Activated CD8-positive, alpha-beta memory T cell treated with anti-CD3 and anti-CD28 coated beads, Interleukin-2, amount 50 U/mL, for 48 hours (primary cell): Measurements from ENCODE around the gene MEGF6.

Source experiments
- DNase-seq: peaks from one replicate; pipeline ENCODE4 v3.0.0-alpha.2; 2020

MEGF6 gene

DNA sequence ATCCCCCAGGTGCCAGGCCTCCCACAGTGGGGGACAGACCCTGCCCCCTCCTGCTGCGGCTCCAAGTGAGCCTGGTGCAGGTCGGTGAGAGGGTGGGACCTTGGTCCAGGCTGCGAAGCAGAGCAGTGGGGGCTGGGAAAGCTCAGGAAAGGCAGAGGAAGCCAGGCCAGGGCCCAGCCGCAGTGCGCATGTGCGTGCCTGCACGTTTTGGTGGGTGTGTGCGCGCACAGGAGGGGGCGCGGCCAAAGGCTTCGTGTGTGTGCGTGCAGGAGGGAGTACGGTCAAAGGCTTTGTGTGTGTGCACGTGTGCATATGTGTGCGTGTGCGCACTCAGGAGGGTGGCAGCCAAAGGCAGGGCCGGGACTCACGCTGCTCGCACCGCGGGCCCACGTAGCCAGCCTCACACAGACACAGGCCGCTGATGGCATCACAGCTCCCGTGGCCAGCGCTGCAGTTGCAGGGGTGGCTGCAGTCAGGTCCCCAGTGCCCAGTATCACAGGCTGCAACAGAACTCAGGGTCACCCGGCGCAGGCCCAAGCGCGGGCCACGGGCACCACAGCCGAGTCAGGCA is 111.0 kb downstream of the MEGF6 start:
- DNase-seq = no peak

GRCh38 chr1:3499611-3500010 is 111.7 kb downstream of the MEGF6 start:
- no peak for DNase-seq

- no peak for DNase-seq
Observed at GRCh38 chr1:3498986-3499385, 112.3 kb downstream of the MEGF6 start.

DNA sequence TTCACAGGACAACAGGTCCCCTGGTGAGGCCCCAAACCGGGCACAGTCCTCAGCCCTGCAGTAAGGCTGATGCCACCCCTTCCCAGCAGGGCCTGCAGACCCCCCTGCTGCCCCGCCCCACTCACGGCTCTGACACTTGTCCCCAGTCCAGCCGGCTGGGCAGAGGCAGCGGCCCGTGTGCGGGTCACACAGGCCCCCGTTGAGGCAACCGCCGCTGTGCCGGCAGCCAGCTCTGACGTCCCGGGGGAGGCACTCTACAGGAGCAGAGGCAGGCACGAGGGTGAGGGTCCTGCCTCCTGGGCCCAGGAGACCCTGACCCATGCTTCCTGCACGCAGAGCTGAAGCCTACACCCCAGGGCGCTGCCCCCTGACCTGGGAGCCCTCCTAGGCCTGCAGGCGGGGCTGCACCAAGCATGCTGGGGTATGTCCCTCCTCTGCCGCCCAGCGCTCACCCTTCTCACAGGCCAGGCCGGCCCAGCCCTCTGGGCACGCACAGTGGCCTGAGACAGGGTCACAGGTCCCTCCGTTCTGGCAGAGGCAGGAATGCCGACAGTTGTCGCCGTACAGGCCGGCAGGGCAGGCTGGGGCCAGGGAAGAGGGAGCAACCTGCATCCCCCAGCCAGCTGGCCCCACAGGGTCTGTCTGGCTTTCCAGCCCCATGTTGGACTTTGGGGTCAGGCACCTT is 112.9 kb downstream of the MEGF6 start:
- no peak for DNase-seq

- no peak for DNase-seq
Observed at GRCh38 chr1:3497521-3497920, 113.8 kb downstream of the MEGF6 start.

DNA sequence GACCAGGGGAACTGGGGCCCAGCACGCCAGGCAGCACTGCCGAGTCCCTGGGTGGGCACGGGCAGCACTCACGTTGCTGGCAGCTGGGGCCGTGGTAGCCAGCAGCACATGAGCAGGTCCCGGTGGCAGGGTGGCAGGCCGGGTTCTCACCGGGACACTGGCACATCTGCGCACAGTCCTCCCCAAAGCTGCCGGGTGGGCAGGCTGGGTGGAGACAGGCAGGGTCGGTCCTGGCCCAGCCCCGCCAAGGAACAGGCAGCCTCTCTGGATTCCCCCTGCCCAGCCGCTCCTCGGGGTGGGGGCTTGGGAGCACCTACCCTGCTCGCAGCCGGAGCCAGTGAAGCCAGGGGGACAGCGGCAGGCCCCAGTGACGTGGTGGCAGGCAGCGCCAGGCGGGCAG is 114.4 kb downstream of the MEGF6 start:
- DNase-seq = no peak

GRCh38 chr1:3495776-3496745 is 115.2 kb downstream of the MEGF6 start:
- DNase-seq = no peak

GRCh38 chr1:3494321-3495308 is 116.7 kb downstream of the MEGF6 start:
- no peak for DNase-seq

GRCh38 chr1:3492545-3493246 is 118.6 kb downstream of the MEGF6 start:
- no peak for DNase-seq

DNA sequence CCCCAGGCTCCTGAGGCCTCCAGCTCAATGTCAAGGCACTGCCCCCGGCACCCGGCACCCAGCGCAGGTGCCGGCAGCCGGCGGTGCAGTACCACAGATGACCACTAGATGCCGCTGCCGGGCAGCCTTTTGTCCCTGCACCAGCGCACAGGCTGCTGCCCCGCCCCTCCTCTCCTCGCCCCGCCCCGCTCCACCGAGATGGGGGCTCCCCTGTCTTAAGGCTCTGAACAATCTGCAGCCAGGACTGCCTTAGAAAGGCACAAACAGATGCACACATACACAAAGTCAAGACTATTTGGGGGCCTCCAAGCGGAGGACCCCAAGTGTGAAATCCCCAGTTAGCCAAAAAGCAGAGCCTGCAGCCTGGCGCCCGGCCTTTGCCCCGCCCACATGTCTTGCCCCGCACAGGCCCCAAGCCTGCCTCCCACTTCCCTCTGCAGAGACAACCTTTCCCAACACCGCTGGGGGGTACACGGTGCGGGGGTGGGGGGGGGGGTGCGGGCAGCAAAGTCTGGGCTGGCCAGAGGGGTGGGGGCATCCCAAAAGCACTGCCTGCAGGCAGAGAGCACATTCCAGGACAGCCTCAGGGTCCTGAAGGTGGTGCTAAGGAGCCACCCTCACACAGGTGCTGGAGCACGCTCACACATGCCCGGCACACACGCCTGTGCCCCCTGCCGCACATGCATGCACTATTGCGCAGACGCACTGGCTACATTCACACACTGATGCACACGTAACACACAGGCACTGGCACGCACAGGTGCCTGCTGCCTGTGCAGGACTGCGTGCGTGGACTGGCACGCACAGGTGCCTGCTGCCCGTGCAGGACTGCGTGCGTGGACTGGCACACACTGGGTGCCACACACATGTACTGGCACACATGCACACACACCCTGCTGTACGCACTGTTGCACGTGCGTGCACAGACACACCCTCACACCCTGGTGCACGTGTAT is 119.7 kb downstream of the MEGF6 start:
- peak; percentile 98 for DNase-seq

DNA sequence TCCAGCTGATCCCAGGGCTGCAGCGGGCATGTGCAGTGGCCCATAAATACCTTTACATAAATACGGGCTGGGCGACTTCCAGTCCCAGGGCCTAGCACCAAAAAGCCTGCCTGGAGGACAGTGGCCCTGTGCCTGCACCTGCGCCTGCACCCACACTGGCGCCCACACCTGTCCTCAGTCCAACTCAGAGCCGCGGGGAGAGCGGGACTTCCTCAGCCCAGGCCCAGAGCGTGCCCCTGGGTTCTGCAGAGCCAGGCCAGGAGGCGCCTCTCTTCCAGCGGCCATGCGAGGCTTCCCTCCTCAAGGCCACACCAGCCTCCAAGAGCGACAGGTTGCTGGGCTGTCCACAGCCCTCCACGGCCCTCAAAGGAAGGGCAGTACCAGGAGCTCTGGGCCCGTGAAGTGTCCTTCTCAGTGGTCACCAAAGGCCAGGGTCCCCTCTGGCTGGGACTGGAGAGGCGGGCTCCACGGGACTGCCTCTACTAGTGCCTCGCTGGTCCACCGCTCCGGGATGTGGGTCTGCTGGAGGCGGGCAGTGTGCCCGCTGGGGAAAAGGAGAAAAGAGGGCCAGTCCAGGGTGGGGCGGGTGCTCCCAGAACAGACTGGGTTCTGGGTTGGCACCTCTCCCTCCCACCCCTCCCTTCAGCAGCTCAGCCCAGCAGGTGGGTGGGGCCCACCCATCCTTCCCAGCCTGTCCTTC is 121.1 kb downstream of the MEGF6 start:
- DNase-seq = no peak

- no peak for DNase-seq
Observed at GRCh38 chr1:3488432-3488831, 122.9 kb downstream of the MEGF6 start.

DNA sequence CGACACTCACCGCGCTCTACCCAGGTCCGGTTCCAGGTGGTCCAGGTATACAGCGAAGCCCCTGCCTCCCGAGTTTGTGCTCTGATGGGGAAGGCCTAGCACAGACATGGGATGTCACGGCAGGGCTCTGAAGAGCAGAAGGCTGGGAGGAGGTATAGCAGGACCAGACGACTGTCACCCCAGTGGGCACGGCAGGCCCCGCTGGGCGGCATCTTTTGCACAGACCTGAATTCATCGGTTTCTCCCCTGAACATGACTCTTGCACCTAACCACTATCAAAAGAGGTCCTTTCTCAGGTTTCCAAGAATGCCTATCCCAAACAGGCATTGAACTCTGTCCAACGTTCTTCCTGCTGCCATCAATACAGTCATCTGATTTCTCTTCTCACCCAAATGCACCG is 126.3 kb downstream of the MEGF6 start:
- DNase-seq = no peak

- DNase-seq = peak; percentile 81
Observed at GRCh38 chr1:3483801-3484444, 127.4 kb downstream of the MEGF6 start.

DNA sequence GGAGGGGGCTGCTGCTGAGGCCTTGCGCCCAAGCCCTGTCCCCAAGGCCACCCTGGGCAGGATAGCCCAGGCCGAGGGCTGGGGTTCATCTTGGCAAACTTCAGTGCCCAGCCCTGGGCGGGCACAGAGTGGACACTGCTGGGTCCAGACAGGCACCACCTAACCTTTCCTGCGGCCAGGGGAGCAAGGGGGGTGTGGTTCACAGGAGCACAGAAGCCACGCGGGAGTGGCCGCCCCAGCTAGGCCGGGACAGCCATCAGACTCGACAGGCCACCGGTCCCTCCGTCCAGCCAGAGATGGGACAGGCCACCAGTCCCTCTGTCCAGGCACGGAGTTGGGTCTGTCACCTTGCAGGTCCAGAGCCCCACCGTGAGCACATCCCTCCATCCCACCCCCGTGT is 127.9 kb downstream of the MEGF6 start:
- no peak for DNase-seq

DNA sequence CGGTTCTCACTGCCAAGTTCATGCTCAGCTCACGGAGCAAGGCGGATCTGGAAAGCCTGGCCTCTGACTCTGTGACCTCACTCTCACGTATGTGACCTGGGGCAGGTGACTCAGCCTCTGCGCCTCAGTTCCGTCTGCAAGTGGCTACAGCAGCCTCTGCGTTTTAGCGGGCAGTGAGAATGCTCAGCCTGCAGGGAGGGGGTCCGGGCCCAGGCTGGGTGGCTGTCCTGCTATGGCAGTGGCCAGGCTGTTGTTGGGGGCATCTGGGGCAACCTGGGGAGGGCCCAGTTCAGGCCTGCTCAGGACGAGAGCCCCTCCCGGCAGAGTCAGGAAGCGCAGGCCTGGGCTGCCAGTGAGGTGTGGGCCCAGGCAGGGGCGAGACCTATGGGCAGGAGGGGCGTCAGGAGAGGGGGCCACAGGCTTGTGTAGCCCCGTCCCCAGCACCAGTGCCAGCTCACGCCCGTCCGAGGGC is 128.9 kb downstream of the MEGF6 start:
- no peak for DNase-seq

DNA sequence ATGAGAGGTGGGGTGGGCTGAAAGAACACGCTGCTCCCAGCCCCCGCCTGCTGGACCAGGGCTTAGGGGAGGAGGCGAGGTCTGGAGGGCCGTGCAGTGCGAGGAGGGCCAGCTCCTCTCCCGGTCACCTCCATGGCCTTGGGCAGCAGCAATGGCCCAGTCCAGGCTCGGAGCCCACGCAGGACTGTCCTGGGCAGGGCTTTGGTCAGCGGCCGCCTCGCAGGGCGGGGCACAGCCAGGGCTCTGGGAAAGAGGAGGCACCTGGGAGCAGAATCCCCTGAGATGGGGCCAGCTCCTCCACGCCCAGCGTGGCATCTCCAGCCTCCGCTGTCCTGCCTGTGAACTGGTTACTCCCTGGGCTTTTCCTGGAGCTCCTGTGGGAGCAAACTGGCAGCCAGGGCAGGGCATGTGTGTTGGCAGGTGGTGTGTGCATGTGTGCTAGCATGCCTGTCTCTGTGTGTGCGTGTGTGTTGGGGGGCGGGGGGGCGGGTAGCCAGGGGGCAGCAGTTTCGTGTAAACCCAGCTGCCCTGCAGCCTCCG is 129.4 kb downstream of the MEGF6 start:
- no peak for DNase-seq

GRCh38 chr1:3481046-3481445 is 130.3 kb downstream of the MEGF6 start:
- DNase-seq = no peak

DNA sequence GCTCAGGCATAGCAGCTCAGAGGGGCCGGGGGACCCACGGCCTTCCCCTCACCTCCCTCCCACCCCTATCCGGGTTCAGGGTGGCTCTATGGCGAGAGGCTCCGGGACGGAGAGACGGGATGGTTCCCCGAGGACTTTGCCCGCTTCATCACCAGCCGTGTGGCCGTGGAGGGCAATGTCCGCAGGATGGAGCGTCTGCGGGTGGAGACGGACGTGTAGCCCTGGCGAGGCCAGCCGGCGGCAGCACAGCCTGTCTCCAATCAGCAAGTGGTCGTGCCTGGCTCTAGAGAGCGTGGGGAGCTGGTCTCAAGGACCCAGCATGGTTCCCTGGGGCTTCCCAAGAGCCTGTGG is 131.0 kb downstream of the MEGF6 start:
- no peak for DNase-seq
